GM12872 (cell line): ENCODE measurements around the gene OTOR.

Source experiments
- TF ChIP-seq, protein P1 (sequence below): IDR thresholded peaks from 3 replicates; pipeline ENCODE4 v1.5.1; 2011; ENCODE audit warnings: low read depth, mild to moderate bottlenecking, low read length, moderate library complexity; ENCODE audit not compliant: insufficient read depth

Gene OTOR

DNA sequence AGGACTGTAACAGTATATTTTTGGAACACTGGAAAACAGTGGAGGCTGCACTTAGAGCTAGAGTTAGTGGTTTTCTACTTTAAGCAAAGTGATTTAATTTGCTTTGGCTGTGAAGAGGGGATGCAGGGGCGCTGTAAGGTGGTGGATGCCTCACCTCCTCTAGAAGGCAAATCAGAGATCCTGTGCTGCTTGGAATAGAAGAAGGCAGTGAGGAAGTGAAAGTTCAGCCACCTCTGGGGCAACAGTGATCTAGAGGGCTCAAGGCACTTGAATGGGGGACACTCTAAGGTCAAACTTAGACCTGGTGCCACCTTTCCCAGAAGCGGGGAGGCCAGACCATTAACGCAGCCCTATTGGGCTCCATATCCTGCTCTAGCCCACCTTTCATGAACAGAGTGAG is 37.4 kb upstream of the OTOR start:
- TF ChIP-seq, protein P1, sequence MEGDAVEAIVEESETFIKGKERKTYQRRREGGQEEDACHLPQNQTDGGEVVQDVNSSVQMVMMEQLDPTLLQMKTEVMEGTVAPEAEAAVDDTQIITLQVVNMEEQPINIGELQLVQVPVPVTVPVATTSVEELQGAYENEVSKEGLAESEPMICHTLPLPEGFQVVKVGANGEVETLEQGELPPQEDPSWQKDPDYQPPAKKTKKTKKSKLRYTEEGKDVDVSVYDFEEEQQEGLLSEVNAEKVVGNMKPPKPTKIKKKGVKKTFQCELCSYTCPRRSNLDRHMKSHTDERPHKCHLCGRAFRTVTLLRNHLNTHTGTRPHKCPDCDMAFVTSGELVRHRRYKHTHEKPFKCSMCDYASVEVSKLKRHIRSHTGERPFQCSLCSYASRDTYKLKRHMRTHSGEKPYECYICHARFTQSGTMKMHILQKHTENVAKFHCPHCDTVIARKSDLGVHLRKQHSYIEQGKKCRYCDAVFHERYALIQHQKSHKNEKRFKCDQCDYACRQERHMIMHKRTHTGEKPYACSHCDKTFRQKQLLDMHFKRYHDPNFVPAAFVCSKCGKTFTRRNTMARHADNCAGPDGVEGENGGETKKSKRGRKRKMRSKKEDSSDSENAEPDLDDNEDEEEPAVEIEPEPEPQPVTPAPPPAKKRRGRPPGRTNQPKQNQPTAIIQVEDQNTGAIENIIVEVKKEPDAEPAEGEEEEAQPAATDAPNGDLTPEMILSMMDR, result no peak

GRCh38 chr20:16711661-16712258 is 36.4 kb upstream of the OTOR start:
- TF ChIP-seq, protein P1, result no peak

- TF ChIP-seq, protein P1, result no peak
These were observed 35.6 kb upstream of the OTOR start for GRCh38 chr20:16712511-16712947.

- TF ChIP-seq, protein P1, result no peak
These were observed 35.1 kb upstream of the OTOR start for GRCh38 chr20:16713066-16713465.

GRCh38 chr20:16714242-16714641 is 33.9 kb upstream of the OTOR start:
- TF ChIP-seq, protein P1, result no peak

GRCh38 chr20:16714751-16715150 is 33.4 kb upstream of the OTOR start:
- TF ChIP-seq, protein P1, result no peak

- TF ChIP-seq, protein P1, result no peak
These were observed 28.7 kb upstream of the OTOR start for GRCh38 chr20:16719421-16719820.
